ENCODE measurements around the gene HDAC4. TPM values are rescaled to one million over a fixed set of nuclear protein-coding genes. Genes with fewer than 3 reads are reported as not detected.

Gene HDAC4
- total and polyA plus RNA-seq, 2 of the 8 experiments (the other 6 are each of a cell fraction or from before 2014, with no cell fraction given): 15.4 to 31.5 TPM

DNA sequence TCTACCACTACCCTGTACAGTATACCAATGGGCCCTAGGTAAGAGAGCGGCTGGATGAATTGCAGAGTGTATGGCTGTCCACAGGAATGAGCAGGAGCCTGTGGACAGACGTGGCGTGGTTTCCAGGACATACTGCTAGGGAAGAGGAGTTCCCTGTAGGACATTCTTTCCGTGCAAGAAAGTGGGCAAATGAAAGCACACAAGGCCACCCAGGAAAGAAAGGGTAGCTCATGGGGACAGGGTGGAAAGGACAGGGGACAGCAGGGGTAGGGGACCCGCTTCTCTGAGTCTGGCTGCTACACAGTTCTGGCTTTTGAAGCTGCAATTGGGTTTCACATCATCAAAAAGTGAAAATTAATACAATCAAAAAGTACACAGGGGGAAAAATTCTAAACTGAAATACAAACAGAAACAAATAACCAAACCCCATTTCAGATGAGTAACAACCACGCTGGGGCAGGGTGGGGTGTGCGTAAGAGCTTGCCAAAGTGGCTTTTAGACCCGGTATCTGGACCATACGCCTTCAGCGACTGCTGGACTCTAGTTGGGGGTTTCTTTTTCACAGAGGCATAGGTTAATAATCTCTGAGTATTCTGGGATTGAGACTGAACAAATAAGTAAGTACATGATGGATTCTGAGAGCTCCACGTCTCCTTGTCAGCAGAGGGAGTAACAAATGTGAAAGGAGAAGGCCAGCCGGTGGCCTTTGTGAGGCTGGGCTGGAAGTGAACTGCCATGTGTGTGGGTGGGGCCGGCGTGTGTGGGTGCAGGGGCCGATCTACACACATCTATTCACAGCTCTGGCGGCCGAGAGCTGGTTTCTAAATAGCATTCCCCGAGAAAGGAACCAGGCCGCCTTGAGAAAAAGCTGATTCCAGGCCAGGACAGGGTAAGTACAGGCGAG is 84.0 kb downstream of the HDAC4 start:
- H3K79me2 ChIP-seq (ENCODE audit: control insufficient read depth in 1 of 2, insufficient read depth in 2 of 2, low read length in 2 of 2): peaks cover 0 to 86% of the 10 kb centered on the region in 2 experiments; a peak in 3 of 4 replicates
- CTCF ChIA-PET (ENCODE audit: partially characterized antibody): interaction anchor here (1.1 to 1.8 kb wide), 2 partner anchors 9 to 72 kb away, joined by 3 to 7 read pairs; no protein-coding TSS in a partner anchor

More for the DNA sequence above, 84.0 kb downstream of the HDAC4 start:
- POLR2A ChIA-PET (ENCODE audit: partially characterized antibody): no interaction called here
- Histone ChIP-seq H3K14ac (ENCODE audit: insufficient read length) (no peak overlapping the region), H3K56ac (replicated peaks; ENCODE audit: insufficient read length, low read depth, low read length) (no peak overlapping the region), H2BK15ac (ENCODE audit: low read length) (no peak overlapping the region), H3K4ac (replicated peaks; ENCODE audit: insufficient read length, low read depth, low read length) (no peak overlapping the region), H4K5ac (ENCODE audit: insufficient read length, low read depth, low read length) (no peak overlapping the region), H4K8ac (ENCODE audit: extremely low read depth, insufficient read depth, low read length) (no peak overlapping the region), H2AFZ (ENCODE audit: low read length) (no peak overlapping the region), H2BK12ac (ENCODE audit: low read depth, low read length) (no peak overlapping the region), H3K4me1 (replicated peaks in 1 of 4; ENCODE audit: control insufficient read depth in 3 of 4, insufficient read depth in 4 of 4, low read length in 3 of 4) (no peaks in the 10 kb centered on the region), H2AK5ac (ENCODE audit: low read depth, low read length) (no peak overlapping the region), H4K91ac (replicated peaks; ENCODE audit: insufficient read length, low read length) (no peak overlapping the region), H3K9ac (replicated peaks in 1 of 4; ENCODE audit: extremely low read depth in 1 of 4, low read depth in 3 of 4, low read length in 3 of 4) (no peak overlapping the region), H3K79me1 (ENCODE audit: low read depth, low read length) (peaks cover 21% of the 10 kb centered on the region), H3K18ac (ENCODE audit: extremely low read depth, low read length) (no peak overlapping the region), H2BK20ac (ENCODE audit: low read length) (no peak overlapping the region), H3K4me3 (ENCODE audit: extremely low read depth in 1 of 4, insufficient read depth in 2 of 4, low read depth in 3 of 4, low read length in 4 of 4) (no peak overlapping the region), H3K27me3 (replicated peaks in 1 of 4; ENCODE audit: control insufficient read depth in 3 of 4, extremely low read depth in 1 of 4, insufficient read depth in 3 of 4, low read length in 3 of 4) (no peaks in the 10 kb centered on the region), H4K20me1 (replicated peaks in 1 of 2; ENCODE audit: control insufficient read depth in 1 of 2, insufficient read depth in 2 of 2, low read length in 2 of 2) (no peaks in the 10 kb centered on the region), H3K23ac (ENCODE audit: insufficient read length) (no peak overlapping the region), H3K23me2 (ENCODE audit: low read depth, low read length) (no peaks in the 10 kb centered on the region), H3K36me3 (ENCODE audit: control insufficient read depth in 2 of 4, insufficient read depth in 4 of 4, low read length in 3 of 4) (no peaks in the 10 kb centered on the region; a peak in 1 of 8 replicates), H2BK5ac (ENCODE audit: low read depth, low read length) (no peak overlapping the region), H3K27ac (ENCODE audit: low read depth, low read length) (no peak overlapping the region), H2BK120ac (replicated peaks; ENCODE audit: low read depth, low read length) (no peak overlapping the region), H3K4me2 (ENCODE audit: insufficient read depth in 1 of 2, low read depth in 2 of 2, low read length in 2 of 2) (no peak overlapping the region), H3K9me3 (ENCODE audit: insufficient read depth in 2 of 2, low read depth in 1 of 2, low read length in 1 of 2) (peaks cover 4 to 8% of the 10 kb centered on the region in 2 experiments; a peak in 2 of 4 replicates)
- TF ChIP-seq FOSL1 (IDR thresholded peaks at IDR 0.05; ENCODE audit: insufficient read depth, low read depth, low read length) (no peak), CBX8 (IDR thresholded peaks at IDR 0.05; ENCODE audit: borderline replicate concordance, low read depth, low read length) (no peak)
- TF ChIP-seq, protein P1, sequence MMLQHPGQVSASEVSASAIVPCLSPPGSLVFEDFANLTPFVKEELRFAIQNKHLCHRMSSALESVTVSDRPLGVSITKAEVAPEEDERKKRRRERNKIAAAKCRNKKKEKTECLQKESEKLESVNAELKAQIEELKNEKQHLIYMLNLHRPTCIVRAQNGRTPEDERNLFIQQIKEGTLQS (IDR thresholded peaks at IDR 0.05; ENCODE audit: insufficient read depth, low read depth, low read length): no peak
- FAIRE-seq (no peak), DNase-seq (ENCODE audit: low read depth in 1 of 2, low spot score in 2 of 2) (peak in 1 of 2 experiments; percentile 32)
- 92% methylated on average over 20 of the region's 20 CpGs; no CpG with 5 or more reads in 1 of the 2 experiments for WGBS, 2 experiments (ENCODE audit: extremely low coverage in 1 of 2, insufficient coverage in 1 of 2, insufficient read length in 1 of 2, insufficient replicate concordance in 2 of 2, low coverage in 1 of 2, low lambda C conversion rate in 2 of 2, missing lambda C conversion rate in 1 of 2)

All from H1 (cell line).